NCI-H1417 treated with DMSO at 0.1 percent for 48 hours (cell line): ENCODE measurements around the gene A4GALT.
"Not testable (repeated sequence)": the region's sequence is repeated elsewhere in the genome, so short reads cannot be mapped to it uniquely, and the experiment has no call there.

Experiments used
- DNase-seq: peaks from one replicate; lab custom pipeline; 2025; lab: John Stamatoyannopoulos, UW

Gene A4GALT, protein sequence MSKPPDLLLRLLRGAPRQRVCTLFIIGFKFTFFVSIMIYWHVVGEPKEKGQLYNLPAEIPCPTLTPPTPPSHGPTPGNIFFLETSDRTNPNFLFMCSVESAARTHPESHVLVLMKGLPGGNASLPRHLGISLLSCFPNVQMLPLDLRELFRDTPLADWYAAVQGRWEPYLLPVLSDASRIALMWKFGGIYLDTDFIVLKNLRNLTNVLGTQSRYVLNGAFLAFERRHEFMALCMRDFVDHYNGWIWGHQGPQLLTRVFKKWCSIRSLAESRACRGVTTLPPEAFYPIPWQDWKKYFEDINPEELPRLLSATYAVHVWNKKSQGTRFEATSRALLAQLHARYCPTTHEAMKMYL

DNA sequence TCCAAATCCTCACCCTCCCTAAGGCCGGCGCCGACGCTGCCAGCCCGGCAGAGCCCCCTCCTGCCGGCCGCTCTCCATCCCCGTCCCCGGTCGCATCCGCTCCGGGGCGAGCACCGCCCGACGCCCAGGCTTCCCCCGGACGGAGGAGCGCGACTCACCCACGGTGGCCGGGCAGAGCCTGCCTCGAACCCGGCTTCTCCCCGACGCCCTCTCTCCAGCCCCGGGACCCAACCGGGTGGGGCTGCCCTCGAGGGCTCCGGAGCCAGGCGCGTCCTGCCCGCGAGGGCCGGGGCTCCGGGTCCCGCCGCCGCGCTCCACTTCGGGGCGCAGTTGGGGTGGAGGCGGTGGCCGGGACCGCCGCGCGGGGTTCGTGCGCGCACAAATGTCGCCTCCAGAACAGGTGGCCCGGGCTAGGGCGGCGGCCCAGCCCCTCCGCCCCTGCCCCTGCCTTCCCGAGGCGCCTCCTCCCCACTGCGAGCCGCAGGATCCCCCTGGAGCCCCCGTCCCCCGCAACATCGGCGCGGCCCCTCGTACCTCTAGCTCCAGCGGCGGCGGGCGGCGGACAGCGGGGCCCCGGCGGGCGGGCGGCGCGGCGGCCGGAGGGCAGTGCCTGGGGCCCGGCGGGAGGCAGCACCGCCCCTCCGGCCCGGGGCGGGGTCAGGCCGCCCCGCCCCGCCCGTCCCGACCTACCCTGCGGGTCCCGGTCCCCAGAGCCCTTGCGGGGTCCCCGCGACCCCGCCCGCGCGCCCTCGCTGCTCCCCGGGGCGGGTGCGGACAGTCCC lies at the start of gene A4GALT:
TSS of gene A4GALT (minus strand) at position 608 of the 782 bp plus-strand sequence. CDS start 26,919 bp downstream, outside the sequence.
- no peak for DNase-seq

DNA sequence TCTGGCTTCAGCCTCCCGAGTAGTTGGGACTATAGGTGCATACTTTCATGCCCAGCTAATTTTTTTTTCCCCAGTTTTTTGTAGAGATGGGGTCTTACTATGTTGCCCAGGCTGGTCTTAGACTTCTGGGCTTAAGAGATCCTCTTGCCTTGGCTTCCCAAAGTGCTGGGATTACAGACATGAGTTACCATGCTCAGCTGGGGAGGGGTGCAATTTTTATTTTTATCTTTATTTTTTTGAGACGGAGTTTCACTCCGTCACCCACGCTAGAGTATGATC lies 49.7 kb upstream of the A4GALT start:
- no peak for DNase-seq

DNA sequence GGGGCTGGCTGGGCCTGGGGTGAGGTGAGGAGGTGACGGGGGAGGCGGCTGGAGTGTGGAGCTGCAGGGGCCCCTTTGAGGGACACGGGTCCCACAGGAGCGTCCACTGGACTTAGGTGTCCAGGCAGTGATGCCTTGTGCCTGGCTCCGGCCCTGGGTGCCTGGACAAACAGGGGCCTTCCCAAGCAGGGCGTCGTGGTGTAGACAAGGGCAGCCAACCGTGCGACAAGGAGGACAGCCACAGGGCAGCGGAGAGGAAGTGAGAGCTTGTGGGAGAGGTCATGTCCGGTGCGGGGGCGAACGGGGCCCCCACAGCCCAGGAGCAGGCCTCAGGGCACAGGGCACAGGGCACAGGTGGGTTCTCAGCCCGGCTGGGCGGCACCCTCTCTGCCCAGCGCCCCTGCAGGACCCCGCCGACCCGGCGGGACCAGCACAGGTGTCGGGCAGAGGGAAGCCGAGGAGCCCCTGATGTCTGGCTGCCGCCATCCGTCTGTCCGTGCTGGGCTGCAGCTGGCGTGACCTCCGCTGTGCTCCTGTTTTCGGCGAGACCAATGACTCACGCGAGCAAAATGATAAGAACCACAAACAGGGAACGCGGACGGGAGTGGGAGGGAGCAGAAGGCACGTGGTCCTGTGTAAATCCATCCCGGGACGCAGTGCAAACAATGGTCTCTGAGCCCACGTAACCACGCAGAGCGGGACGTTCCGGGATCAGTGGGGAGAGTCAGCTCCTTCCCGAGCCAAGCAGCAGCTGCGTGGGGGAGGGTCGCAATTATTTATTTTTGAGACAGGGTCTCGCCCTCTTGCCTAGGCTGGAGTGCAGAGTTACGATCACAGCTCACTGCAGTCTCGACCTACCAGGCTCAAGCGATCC lies 49.1 kb upstream of the A4GALT start:
- DNase-seq = no peak

DNA sequence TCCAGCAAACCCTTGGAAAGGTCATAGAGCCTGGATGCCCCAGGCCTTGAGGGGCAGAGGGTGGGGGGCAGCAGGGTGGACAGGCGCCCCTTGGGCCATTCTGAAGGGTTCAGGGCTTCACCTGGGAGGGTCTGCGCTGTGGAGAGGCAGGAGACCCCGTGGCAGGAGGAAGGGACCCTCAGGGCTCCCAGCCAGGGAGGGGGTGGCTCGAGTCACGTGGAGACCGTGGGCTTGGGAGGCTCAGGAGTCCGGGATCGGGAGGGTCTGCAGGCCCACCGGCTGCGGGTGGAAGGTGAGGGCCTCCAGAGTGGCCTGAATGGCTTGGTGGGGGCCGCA lies 48.5 kb upstream of the A4GALT start:
- no peak for DNase-seq

DNA sequence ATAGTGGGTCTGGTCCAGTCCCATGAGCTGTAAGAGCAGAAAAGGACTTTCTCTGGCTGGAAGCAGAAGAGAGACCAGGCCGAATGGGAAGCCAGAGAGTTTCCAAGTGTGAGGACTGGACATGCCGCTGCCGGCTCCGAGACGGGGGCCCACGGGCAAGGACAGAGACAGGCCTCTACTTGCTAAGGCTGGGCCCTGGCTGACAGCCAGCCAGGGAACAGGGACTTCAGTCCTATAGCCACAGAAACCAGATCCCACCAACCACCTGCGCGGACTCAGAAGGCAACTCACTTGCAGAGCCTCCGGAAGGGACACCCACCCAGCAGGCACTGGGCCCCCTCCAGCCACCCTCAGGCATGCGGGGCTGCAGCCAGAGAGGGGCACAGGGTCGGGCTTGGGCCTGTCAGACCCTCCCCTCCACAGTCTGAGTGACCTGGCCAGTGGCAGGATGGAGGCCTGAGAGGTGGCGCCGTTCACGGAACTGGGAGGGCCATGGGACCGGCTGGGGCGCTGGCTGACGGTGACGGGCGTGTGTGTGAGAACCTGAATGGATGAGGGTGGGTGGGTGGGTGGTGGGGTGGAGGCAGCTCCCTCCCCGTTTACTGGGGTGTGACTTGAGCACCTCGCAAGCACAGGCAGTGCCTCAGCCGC lies 47.8 kb upstream of the A4GALT start:
- DNase-seq = no peak

DNA sequence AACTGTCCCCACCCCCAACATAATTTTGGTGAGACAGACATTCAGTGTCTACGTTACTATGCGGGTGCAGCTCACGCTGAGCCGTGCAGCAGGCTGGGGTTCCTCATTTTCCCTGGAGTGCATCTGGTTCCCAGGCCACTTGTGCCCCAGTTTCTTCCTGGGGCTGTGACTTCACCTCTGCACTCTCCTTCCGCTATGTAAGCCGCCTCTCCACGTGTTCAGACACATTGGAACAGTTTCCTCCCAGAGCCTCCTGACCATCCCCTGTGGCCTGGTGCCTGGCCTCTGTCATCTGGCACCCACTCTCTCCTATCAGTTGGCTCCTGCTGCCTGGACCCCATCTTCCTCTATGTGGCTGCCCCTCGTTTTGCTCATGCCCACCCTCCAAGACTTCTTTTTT lies 46.2 kb upstream of the A4GALT start:
- no peak for DNase-seq

DNA sequence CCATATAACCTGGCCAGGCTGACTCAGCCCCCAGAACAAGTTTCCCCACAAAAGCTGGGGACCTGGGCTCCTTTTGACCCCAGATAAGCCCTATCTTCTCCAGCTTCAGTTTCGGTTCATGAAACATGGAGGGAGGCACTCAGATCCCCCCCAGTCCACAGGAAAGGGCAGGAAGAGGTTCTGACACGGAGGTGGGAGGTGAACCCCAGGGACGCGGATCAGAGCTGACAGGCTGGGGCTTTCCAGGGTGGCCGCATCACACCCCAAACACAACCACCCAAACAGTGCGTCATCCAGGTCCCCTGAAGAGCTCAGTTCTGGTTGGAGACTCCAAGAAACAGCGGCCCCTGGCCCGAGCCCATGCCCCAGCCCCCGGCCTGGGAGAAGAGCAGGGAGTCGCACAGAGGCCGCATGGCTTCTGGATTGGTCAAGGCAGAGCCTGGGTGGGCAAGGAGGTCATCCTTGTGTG lies 44.3 kb upstream of the A4GALT start:
- no peak for DNase-seq

DNA sequence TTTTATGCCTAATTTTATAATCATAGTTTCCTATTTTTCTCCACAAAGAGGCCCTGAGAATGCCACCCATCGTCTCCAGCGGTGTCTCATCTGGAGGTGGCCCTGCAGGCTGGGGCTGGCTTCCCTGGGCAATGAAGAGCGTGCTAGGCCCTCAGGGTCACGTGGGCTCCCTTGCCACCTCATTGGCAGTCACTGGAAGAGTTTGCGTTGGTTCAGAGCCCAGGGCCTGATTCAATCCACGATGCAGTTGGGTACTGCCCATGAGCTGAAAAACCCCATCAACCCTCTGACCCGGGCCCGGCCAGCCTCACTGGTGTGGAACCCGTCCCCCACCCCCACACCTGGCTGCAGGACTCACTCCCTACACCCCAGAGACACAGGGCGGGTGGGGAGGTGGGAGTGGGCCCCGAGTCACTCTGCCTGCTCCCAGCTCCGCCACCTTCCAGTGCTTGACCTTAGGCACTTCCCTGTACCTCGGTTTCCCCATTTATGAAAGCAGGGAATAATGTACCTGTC lies 43.4 kb upstream of the A4GALT start:
- DNase-seq = no peak

DNA sequence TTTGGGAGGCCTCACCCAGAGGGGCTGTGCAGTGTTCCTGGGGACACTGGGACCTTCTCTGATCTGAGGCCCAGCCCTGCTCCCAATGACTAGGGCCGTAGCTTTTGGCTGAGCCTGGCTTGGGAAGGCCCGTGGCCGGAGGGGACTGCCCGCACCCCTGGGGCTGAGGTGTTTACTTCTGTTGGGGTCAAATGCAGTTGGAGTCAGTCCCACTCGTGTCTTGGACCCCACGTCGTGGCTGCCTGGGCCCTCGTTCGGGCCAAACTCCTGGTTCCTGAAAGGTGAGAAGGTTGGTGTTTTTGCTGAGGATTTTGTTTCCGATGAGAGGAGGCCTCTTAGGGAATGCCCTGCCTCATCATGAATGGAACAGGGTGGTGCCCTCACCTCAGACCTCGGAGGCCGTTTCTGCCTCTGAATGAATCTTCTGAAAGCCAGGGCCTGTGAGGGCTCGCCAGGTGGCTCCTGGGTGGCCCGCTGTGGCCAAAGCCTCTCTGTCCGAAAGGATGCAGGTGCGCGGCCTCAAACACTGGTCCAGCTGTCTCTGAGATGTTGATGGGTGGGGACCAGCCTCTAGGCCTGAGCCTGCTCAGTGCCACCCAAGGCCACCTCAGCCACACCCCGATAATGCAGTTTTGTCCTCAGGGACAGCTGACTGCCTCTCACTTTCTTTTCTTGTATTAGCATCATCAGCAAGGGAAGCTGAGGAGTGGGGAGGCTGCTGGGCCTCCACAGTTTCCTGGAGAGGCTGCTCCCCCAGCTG lies 40.3 kb upstream of the A4GALT start:
- DNase-seq = no peak

DNA sequence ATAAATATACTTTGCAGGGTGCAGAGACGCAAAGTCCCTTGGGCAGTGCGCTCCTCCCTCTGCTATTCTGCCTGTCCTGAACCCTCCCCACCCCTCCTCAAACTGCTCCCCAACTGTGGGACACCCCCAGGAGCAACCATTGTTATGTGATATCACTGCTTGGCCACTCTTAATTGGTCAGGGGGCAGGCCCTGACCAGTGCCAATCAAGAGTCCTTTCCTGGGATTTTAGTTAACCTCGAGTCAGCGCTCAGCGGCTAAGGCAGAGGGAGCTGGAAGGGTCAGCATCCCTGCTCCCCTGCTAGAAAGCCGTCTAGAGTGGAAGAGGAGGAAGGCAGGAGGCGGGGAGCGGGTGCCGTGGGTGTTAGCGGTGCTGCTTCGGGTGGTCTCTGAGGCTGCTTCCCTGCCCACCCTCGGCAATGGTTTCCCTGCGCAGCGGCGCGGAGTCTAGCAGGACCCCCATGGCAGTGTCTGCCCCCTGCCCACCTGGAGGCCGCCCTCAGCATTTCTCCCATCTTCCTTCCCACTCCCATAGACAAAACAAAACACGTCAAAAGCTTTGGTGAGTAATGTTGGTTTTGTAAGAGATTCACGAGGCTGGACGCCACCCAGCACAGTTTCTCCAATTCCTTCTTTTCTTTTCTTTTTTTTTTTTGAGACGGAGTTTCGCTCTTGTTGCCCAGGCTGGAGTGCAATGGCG lies 38.4 kb upstream of the A4GALT start:
- DNase-seq = no peak

DNA sequence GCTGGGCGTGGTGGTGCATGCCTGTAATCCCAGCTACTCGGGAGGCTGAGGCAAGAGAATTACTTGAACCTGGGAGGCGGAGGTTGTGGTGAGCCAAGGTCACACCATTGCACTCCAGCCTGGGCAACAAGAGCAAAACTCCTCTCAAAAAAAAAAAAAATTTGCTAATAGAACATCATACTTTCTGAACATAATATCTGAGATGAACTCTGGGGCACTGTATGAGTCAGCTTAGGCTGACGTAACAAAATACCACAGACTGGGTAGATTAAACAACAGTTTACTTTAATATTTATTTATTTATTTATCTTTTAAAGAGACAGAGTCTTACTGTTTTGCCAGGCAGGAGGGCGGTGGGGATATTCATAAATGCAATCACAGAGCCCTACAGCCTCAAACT lies 34.9 kb upstream of the A4GALT start:
- not testable (repeated sequence) for DNase-seq

DNA sequence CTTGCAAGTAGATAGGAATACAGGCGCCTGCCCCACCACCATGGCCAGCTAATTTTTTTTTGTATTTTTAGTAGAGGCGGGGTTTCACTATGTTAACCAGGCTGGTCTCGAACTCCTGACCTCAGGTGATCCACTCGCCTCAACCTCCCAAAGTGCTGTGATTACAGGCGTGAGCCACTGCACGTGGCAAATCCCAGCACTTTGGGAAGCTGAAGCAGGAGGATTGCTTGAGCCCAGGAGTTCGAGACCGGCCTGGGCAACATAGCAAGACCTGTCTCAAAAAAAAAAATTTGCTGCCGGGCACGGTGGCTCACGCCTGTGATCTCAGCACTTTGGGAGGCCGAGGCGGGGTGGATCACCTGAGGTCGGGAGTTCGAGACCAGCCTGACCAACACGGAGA lies 34.5 kb upstream of the A4GALT start:
- not testable (repeated sequence) for DNase-seq

DNA sequence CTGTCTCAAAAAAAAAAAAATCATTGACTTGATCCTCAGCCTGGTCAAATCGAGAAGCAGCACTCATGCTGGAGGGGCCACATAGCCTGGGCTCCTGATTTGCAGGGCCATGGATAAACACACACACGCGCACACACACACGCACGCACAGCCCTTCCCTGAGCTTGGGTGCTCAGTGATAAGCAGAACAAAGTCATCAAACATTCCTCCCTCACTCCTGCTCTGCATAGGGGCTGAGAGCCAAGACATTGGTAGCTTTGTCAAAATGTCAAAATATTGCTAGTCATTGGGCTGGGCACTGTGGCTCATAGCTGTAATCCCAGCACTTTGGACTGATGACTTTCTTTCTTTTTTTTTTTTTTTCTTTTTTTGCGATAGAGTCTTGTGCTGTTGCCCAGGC lies 34.0 kb upstream of the A4GALT start:
- DNase-seq = no peak

DNA sequence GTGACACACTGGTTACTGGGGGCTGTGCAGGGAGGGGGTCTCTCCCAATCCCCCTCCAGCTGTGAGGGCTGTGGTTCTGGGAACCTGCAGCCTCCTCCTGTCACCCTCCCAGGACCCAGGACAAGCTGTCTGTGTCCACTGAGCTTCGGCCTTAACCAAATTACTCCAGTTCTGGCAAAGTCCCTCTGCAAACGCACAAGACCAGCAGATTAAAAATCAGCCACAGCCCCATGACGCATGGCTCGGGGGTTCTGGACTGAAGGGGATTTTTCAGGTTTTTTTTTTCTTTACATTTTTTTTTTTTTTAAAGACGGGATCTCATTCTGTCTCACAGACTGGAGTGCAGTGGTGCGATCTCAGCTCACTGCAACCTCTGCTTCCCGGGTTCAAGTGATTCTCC lies 32.2 kb upstream of the A4GALT start:
- no peak for DNase-seq

DNA sequence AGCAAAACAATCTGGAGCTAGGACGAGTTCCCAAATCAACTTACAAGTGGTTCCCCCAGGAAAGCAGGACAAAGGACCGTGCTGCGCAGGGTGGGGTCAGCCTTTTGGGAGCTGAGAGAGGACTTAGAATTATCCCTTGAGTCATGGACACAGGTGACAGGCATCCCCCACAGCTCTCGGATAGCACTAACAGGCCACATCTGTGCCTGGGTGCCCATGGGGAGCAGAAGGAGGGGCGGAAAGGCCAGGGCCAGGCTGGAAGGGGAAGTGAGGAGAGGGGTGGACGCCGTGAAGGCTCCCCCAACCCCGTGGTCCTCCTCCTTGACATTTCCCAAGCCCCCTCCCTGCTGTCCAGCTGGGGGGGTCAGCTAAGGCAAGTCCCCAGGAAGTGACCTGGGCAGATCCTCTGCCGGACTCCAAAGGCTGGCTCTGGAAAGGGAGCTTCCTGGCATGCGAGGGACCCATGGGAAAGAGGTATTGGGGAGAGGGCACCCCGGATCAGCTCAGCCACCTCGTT lies 31.6 kb upstream of the A4GALT start:
- DNase-seq = no peak

DNA sequence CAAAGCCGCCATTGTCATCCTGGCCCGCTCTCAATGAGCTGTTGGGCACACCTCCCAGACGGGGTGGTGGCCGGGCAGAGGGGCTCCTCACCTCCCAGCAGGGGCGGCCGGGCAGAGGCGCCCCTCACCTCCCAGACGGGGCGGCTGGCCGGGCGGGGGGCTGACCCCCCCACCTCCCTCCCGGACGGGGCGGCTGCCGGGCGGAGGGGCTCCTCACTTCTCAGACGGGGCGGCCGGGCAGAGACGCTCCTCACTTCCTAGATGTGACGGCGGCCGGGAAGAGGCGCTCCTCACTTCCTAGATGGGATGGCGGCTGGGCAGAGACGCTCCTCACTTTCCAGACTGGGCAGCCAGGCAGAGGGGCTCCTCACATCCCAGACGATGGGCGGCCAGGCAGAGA lies 29.8 kb upstream of the A4GALT start:
- DNase-seq = not testable (repeated sequence)

DNA sequence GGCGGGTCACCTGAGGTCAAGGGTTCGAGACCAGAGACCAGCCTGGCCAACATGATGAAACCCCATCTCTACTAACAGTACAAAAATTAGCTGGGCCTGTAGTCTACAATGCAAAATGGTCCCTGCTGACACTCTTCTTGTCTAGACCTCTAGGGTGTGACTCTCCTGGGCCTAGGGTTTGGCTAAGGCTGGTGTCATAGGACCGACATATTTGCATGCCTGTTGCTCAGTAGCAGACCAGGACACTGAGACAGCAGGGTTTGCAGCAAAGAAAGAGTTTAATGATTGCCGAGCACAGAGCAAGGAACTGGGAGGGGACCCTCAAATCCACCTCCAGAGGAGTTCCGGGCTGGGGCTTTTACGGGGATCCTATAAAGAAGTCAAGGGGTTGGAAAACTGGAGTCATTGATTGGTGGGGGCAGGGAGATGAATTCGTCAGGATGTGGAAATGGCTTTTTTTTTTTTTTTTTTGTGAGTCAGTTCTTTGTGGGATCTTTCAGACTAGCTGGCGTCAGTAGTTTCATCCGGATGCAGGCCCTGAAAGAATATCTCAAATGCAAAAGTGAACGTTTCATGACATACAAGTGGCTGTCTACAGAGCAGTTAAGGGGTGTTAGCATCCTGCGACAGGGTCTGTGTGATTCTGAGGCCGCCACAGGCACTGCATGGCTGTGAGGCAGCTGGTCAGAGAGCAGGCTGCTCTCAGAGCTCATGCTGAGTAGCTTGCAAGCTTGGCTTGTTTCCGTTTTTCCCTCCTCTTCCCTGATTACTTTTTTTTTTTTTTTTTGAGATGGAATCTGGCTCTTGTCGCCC lies 27.2 kb upstream of the A4GALT start:
- DNase-seq = no peak

DNA sequence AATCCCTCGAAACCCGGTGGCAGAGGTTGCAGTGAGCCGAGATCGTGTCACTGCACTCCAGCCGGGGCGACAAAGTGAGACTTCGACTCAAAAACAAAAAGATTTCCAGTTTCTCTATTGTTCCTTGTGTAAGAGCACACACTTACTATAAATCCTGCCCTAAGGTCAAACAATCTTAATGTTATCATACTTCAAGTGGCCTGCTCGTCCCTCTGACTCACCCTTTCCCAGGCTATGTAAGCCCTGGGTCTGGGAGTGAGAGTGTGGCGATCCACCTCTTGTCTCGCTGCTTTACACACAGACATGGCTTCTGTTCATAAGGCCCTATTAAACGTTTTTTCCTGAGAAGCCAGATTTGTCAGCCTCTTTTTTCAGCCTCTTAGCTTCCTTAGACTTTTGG lies 24.4 kb upstream of the A4GALT start:
- no peak for DNase-seq

DNA sequence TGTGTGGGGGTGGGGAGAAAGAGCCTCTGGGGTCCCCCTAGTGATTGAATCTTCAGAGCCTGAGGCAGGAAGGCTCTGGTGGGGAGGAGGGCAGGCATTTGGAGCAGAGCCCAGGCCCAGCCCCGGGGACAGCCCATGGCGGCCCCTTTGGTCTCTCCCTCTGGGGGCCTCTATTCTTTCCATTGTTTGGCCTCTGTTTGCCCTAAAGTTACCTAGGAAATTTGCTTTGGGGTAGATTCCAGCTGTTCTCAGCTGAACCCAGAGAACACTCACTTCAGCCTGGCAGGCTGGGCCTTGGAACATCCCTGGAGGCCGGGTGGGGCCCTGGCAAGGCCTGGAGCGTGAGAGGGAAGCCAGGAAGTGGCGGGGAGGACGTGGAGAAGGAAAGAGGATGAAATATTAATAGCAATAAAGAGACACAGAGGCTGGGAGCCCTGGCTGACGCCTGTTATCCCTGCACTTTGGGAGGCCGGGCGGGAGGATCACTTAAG lies 22.9 kb upstream of the A4GALT start:
- DNase-seq = no peak
